ENCODE data around the gene RND1. TPM values are rescaled to one million over a fixed set of nuclear protein-coding genes. Genes with fewer than 3 reads are reported as not detected.
A peak's percentile ranks its signal among the peaks of the same experiment; 100 is the strongest.

The RND1 gene
- total and polyA plus RNA-seq, 2 of the 13 experiments (the other 11 are each of a cell fraction or from before 2014, with no cell fraction given), result 1.8 to 1.9 TPM

- TF ChIP-seq ZNF781 (CRISPR knock-in tag; IDR thresholded peaks at IDR 0.05; ENCODE audit: borderline replicate concordance, not compliant biosample characterization) (no peak), HNRNPK (IDR thresholded peaks at IDR 0.05; ENCODE audit: low read depth, low read length, poor library complexity, severe bottlenecking) (peak; percentile 95), ZNF44 (CRISPR knock-in tag; IDR thresholded peaks at IDR 0.05) (no peak), GZF1 (CRISPR knock-in tag; IDR thresholded peaks at IDR 0.05) (no peak), IRF2 (CRISPR knock-in tag; IDR thresholded peaks at IDR 0.05) (no peak), ARID3A (IDR thresholded peaks at IDR 0.05; ENCODE audit: low read depth, low read length) (no peak), ZNF605 (CRISPR knock-in tag; IDR thresholded peaks at IDR 0.05) (peak; percentile 51; the same call in 1 of the 2 replicates), CREBL2 (CRISPR knock-in tag; IDR thresholded peaks at IDR 0.05; ENCODE audit: borderline replicate concordance) (no peak), ZBTB7A (CRISPR knock-in tag; IDR thresholded peaks at IDR 0.05) (no peak), DR1 (CRISPR knock-in tag; IDR thresholded peaks at IDR 0.05) (no peak), SOX5 (CRISPR knock-in tag; IDR thresholded peaks at IDR 0.05; ENCODE audit: borderline replicate concordance) (no peak), CAMTA2 (CRISPR knock-in tag; IDR thresholded peaks at IDR 0.05; ENCODE audit: borderline replicate concordance) (0 out of 2 replicates have a peak, but pooled peaks have one; percentile 53), RCOR2 (CRISPR knock-in tag; IDR thresholded peaks at IDR 0.05) (no peak), GFI1 (CRISPR knock-in tag; IDR thresholded peaks at IDR 0.05; ENCODE audit: borderline replicate concordance) (no peak), ZKSCAN1 (IDR thresholded peaks at IDR 0.05; ENCODE audit: low read length) (no peak), ZNF547 (CRISPR knock-in tag; IDR thresholded peaks at IDR 0.05) (no peak), SMARCC2 (IDR thresholded peaks at IDR 0.05) (no peak), MTF1 (CRISPR knock-in tag; IDR thresholded peaks at IDR 0.05) (no peak), ZNF850 (CRISPR knock-in tag; conservative IDR thresholded peaks at IDR 0.05) (no peak), TFDP1 (CRISPR knock-in tag; IDR thresholded peaks at IDR 0.05; ENCODE audit: borderline replicate concordance) (peak; percentile 79; the same call in 1 of the 2 replicates), ZNF431 (CRISPR knock-in tag; IDR thresholded peaks at IDR 0.05; ENCODE audit: borderline replicate concordance, low read depth) (no peak), CTCF (CRISPR knock-in tag; IDR thresholded peaks at IDR 0.05) (no peak), RBFOX2 (IDR thresholded peaks at IDR 0.05; ENCODE audit: low read depth, low read length) (no peak), E2F1 (CRISPR knock-in tag; IDR thresholded peaks at IDR 0.05) (no peak)
These were observed 50.3 kb downstream of the RND1 start (continued) for GRCh38 chr12:48815126-48816110.

Measured in HepG2 (cell line).